GM12873 (cell line): ENCODE data around the gene CDH12.

ENCODE experiments used
- CTCF ChIP-seq: IDR thresholded peaks from 2 replicates; pipeline ENCODE4 v1.5.1; 2012; ENCODE audit warnings: low read depth, mild to moderate bottlenecking, moderate library complexity, low read length, control low read depth; ENCODE audit not compliant: insufficient read depth; ENCODE audit errors: missing control alignments

Gene CDH12

GRCh38 chr5:22314548-22314947 lies 538.6 kb downstream of the CDH12 start:
- TF ChIP-seq CTCF: no peak

GRCh38 chr5:22306011-22306410 lies 547.1 kb downstream of the CDH12 start:
- no peak for TF ChIP-seq CTCF

- no peak for TF ChIP-seq CTCF
Measured at GRCh38 chr5:22295832-22296231, 557.3 kb downstream of the CDH12 start.

GRCh38 chr5:22293147-22293546 lies 560.0 kb downstream of the CDH12 start:
- no peak for TF ChIP-seq CTCF

- TF ChIP-seq CTCF: no peak
Measured at GRCh38 chr5:22278164-22278563, 575.0 kb downstream of the CDH12 start.

GRCh38 chr5:22277006-22277405 lies 576.1 kb downstream of the CDH12 start:
- TF ChIP-seq CTCF: no peak

- TF ChIP-seq CTCF: no peak
Measured at GRCh38 chr5:22258139-22258538, 595.0 kb downstream of the CDH12 start.
